ENCODE data around the gene MCUB. TPM values are rescaled to one million over a fixed set of nuclear protein-coding genes. Genes with fewer than 3 reads are reported as not detected.
A peak's percentile ranks its signal among the peaks of the same experiment; 100 is the strongest.

The MCUB gene
- total RNA-seq, 1 experiment from 2014 or later = 24.1 TPM

DNA sequence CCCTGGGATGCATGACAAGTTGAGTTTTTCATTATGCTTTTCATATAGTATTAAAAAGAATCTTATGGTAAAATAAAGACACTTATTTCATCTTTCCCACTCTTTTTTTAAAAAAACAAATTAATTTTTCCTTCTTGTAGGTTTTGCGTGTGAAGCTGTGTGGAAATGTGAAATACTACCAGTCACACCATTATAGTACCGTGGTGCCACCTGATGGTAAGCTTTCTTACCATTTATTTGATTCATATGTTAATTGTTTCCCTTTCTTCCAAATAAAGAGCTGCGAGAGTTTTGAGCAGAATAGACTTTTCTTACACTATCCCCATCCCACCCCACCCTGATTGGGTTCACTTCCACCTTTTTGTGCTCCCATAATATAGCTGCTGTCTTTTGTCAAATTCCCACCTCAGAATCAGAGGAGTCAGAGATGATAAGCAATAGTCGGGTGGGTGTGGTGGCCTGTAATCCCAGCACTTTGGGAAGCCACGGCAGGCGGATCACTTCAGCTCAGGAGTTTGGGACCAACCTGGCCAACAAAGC, 98.9 kb downstream of the MCUB start:
- H3K9me3 ChIP-seq (ENCODE audit: control insufficient read depth, insufficient read depth, low read depth, low read length) = no peaks in the 10 kb centered on the region
- H3K36me3 ChIP-seq (ENCODE audit: control insufficient read depth, insufficient read depth, low read length) = no peaks in the 10 kb centered on the region
- ATAC-seq = no peak
- no peaks in the 10 kb centered on the region for H3K27me3 ChIP-seq (ENCODE audit: control insufficient read depth, insufficient read depth, low read length)
- in situ Hi-C loops (cut with HindIII; ENCODE audit: low pct_unique_long_range_greater_than_20kb, low sequenced_read_pairs) = no loop called here
- ChIA-PET CTCF (no interaction called here), POLR2A (interaction anchor here (0.7 kb wide), 1 partner anchor 111 kb away, joined by 16 read pairs; no protein-coding TSS in a partner anchor)
- no peak overlapping the region for H3K4me3 ChIP-seq (ENCODE audit: low read depth in 2 of 2, low read length in 2 of 2)
- no peak for DNase-seq (ENCODE audit: low read depth, low spot score)
- no TSS peak for BruUV-seq (replicated peaks)
- intact Hi-C loops (cut with micrococcal nuclease; ENCODE audit: unreplicated experiment) = loop anchor here (5.0 kb wide), 1 partner anchor 237 kb away; no protein-coding TSS in a partner anchor
- no peak overlapping the region for H3K27ac ChIP-seq (ENCODE audit: low read length)
- no peaks in the 10 kb centered on the region for H3K4me1 ChIP-seq (ENCODE audit: control insufficient read depth, insufficient read depth, low read length)
- TF ChIP-seq SIN3A (IDR thresholded peaks at IDR 0.05; ENCODE audit: borderline replicate concordance, insufficient read depth, low read depth, low read length) = no peak
- TF ChIP-seq, protein P1, sequence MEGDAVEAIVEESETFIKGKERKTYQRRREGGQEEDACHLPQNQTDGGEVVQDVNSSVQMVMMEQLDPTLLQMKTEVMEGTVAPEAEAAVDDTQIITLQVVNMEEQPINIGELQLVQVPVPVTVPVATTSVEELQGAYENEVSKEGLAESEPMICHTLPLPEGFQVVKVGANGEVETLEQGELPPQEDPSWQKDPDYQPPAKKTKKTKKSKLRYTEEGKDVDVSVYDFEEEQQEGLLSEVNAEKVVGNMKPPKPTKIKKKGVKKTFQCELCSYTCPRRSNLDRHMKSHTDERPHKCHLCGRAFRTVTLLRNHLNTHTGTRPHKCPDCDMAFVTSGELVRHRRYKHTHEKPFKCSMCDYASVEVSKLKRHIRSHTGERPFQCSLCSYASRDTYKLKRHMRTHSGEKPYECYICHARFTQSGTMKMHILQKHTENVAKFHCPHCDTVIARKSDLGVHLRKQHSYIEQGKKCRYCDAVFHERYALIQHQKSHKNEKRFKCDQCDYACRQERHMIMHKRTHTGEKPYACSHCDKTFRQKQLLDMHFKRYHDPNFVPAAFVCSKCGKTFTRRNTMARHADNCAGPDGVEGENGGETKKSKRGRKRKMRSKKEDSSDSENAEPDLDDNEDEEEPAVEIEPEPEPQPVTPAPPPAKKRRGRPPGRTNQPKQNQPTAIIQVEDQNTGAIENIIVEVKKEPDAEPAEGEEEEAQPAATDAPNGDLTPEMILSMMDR (IDR thresholded peaks at IDR 0.05) = peak; percentile 26; the same call in 1 of the 2 replicates

DNA sequence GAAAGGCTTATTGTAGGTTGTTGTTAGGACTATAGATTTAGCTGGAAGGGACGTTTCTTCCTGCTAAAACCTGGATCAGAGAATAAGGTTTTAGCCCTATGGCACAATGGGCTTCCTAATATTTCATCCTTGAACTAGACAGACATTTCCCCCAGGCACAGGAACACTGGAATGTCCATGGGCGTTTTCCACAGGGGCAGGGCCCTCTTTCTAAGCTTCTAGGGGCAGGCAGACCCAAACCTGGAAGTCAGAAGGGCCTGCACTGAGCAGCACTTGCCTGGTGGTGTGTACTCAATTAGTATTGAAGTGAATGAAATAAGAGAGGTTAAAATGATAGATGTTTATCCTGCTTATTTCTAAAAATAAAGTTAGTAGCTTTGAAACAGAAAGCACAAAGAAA, 102.1 kb downstream of the MCUB start:
- intact Hi-C loops (cut with micrococcal nuclease; ENCODE audit: unreplicated experiment) (no loop called here), in situ Hi-C loops (cut with HindIII; ENCODE audit: low pct_unique_long_range_greater_than_20kb, low sequenced_read_pairs) (no loop called here)
- H3K9me3 ChIP-seq (ENCODE audit: control insufficient read depth, insufficient read depth, low read depth, low read length) = no peaks in the 10 kb centered on the region
- POLR2A ChIA-PET = no interaction called here
- no peak for ATAC-seq
- no peaks in the 10 kb centered on the region for H3K36me3 ChIP-seq (ENCODE audit: control insufficient read depth, insufficient read depth, low read length)
- no peak overlapping the region for H3K4me3 ChIP-seq (ENCODE audit: low read depth in 2 of 2, low read length in 2 of 2)
- H3K4me1 ChIP-seq (ENCODE audit: control insufficient read depth, insufficient read depth, low read length) = no peaks in the 10 kb centered on the region
- no peak overlapping the region for H3K27ac ChIP-seq (ENCODE audit: low read length)
- DNase-seq (ENCODE audit: low read depth, low spot score) = no peak
- H3K27me3 ChIP-seq (ENCODE audit: control insufficient read depth, insufficient read depth, low read length) = no peaks in the 10 kb centered on the region
- BruUV-seq (replicated peaks) = no TSS peak
- CTCF ChIA-PET = no interaction called here
- TF ChIP-seq TCF7L2 (IDR thresholded peaks at IDR 0.05; ENCODE audit: low read depth, low read length) (no peak), POLR2AphosphoS5 (IDR thresholded peaks at IDR 0.05; ENCODE audit: low read depth, low read length) (no peak), SIN3A (IDR thresholded peaks at IDR 0.05; ENCODE audit: borderline replicate concordance, insufficient read depth, low read depth, low read length) (no peak)
- TF ChIP-seq, protein P1 (IDR thresholded peaks at IDR 0.05) = no peak
- TF ChIP-seq, protein P2, sequence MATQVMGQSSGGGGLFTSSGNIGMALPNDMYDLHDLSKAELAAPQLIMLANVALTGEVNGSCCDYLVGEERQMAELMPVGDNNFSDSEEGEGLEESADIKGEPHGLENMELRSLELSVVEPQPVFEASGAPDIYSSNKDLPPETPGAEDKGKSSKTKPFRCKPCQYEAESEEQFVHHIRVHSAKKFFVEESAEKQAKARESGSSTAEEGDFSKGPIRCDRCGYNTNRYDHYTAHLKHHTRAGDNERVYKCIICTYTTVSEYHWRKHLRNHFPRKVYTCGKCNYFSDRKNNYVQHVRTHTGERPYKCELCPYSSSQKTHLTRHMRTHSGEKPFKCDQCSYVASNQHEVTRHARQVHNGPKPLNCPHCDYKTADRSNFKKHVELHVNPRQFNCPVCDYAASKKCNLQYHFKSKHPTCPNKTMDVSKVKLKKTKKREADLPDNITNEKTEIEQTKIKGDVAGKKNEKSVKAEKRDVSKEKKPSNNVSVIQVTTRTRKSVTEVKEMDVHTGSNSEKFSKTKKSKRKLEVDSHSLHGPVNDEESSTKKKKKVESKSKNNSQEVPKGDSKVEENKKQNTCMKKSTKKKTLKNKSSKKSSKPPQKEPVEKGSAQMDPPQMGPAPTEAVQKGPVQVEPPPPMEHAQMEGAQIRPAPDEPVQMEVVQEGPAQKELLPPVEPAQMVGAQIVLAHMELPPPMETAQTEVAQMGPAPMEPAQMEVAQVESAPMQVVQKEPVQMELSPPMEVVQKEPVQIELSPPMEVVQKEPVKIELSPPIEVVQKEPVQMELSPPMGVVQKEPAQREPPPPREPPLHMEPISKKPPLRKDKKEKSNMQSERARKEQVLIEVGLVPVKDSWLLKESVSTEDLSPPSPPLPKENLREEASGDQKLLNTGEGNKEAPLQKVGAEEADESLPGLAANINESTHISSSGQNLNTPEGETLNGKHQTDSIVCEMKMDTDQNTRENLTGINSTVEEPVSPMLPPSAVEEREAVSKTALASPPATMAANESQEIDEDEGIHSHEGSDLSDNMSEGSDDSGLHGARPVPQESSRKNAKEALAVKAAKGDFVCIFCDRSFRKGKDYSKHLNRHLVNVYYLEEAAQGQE (IDR thresholded peaks at IDR 0.05; ENCODE audit: insufficient read depth in 1 of 2, low read depth in 2 of 2, low read length in 1 of 2) = no peak
